A172 (cell line): ENCODE data around the gene KCTD16. TPM values are rescaled to one million over a fixed set of nuclear protein-coding genes. Genes with fewer than 3 reads are reported as not detected.

Experiments
- DNase-seq: peaks from one replicate; pipeline ENCODE4 v3.0.0-alpha.2; 2015; ENCODE audit warnings: low spot score
- total RNA-seq: library from RNA; depleted of rRNA; stranded (reverse); fragments of >200 nt; shearing (Covaris generic); gene quantifications from 2 replicates; pipeline ENCODE4 v1.2.3, GENCODE V29; 2014; rRNA removed

Gene KCTD16
- total RNA-seq, 1 experiment from 2014 or later: 1.2 TPM

DNA sequence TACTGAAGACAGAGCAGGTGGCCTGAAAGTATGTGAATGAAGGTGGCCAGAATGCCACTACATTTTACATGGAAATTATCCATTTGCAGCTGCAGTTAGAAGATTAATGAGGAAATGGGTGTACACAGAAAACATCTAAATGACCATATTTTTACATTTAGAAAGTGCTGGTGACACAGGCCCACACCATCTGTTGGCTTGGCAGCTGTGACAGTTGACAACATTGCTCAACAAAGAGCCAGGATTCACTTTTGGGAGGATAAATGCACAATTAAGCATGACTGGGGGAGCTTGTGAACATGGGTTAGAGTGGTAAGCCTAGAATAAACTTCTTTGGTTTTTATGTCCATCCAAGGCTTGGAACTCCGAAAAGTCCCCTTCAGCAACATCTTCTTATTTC, 360.5 kb downstream of the KCTD16 start:
- DNase-seq: no peak

Other genes starting within 250 kb of the KCTD16 start
- gene YIPF5, start 214 bp upstream of the KCTD16 start, total RNA-seq: 68.3 and 83.6 TPM in 2 replicates